ENCODE measurements around the gene LHFPL6.

LHFPL6 gene

GRCh38 chr13:39547108-39547507 lies 55.9 kb downstream of the LHFPL6 start:
- Histone ChIP-seq H3K9me3 (no peaks in the 10 kb centered on the region), H3K36me3 (no peaks in the 10 kb centered on the region), H3K27ac (no peak overlapping the region)

GRCh38 chr13:39542361-39542760 lies 60.6 kb downstream of the LHFPL6 start:
- TF ChIP-seq CTCF (IDR thresholded peaks at IDR 0.05) = no peak
- Histone ChIP-seq H3K27ac (no peak overlapping the region), H3K27me3 (no peaks in the 10 kb centered on the region), H3K4me1 (ENCODE audit: control insufficient read depth in 1 of 2, insufficient read depth in 1 of 2, low read depth in 1 of 2, low read length in 1 of 2) (no peaks in the 10 kb centered on the region), H3K9me3 (no peaks in the 10 kb centered on the region), H3K4me3 (ENCODE audit: low read depth in 1 of 2, low read length in 1 of 2) (no peak overlapping the region), H3K36me3 (no peaks in the 10 kb centered on the region)

More at GRCh38 chr13:39547108-39547507, 55.9 kb downstream of the LHFPL6 start:
- Histone ChIP-seq H3K4me3 (ENCODE audit: low read depth in 1 of 2, low read length in 1 of 2) (no peak overlapping the region), H3K27me3 (no peaks in the 10 kb centered on the region), H3K4me1 (ENCODE audit: control insufficient read depth in 1 of 2, insufficient read depth in 1 of 2, low read depth in 1 of 2, low read length in 1 of 2) (no peaks in the 10 kb centered on the region)
- TF ChIP-seq CTCF (IDR thresholded peaks at IDR 0.05) = no peak

GRCh38 chr13:39540929-39541605 lies 61.9 kb downstream of the LHFPL6 start:
- Histone ChIP-seq H3K9me3 (no peaks in the 10 kb centered on the region), H3K27ac (no peak overlapping the region)
- no peak for TF ChIP-seq CTCF (IDR thresholded peaks at IDR 0.05)

GRCh38 chr13:39538816-39539790 lies 63.9 kb downstream of the LHFPL6 start:
- no peak for TF ChIP-seq CTCF (IDR thresholded peaks at IDR 0.05)
- Histone ChIP-seq H3K27me3 (no peaks in the 10 kb centered on the region), H3K9me3 (no peaks in the 10 kb centered on the region), H3K27ac (no peak overlapping the region), H3K4me3 (ENCODE audit: low read depth in 1 of 2, low read length in 1 of 2) (no peak overlapping the region), H3K4me1 (ENCODE audit: control insufficient read depth in 1 of 2, insufficient read depth in 1 of 2, low read depth in 1 of 2, low read length in 1 of 2) (no peaks in the 10 kb centered on the region), H3K36me3 (no peaks in the 10 kb centered on the region)

More at GRCh38 chr13:39540929-39541605, 61.9 kb downstream of the LHFPL6 start:
- H3K4me3 ChIP-seq (ENCODE audit: low read depth in 1 of 2, low read length in 1 of 2) = no peak overlapping the region
- H3K36me3 ChIP-seq = no peaks in the 10 kb centered on the region
- no peaks in the 10 kb centered on the region for H3K4me1 ChIP-seq (ENCODE audit: control insufficient read depth in 1 of 2, insufficient read depth in 1 of 2, low read depth in 1 of 2, low read length in 1 of 2)
- no peaks in the 10 kb centered on the region for H3K27me3 ChIP-seq

- Histone ChIP-seq H3K4me1 (ENCODE audit: control insufficient read depth in 1 of 2, insufficient read depth in 1 of 2, low read depth in 1 of 2, low read length in 1 of 2) (no peaks in the 10 kb centered on the region), H3K27me3 (no peaks in the 10 kb centered on the region), H3K36me3 (no peaks in the 10 kb centered on the region), H3K27ac (no peak overlapping the region), H3K9me3 (no peaks in the 10 kb centered on the region), H3K4me3 (ENCODE audit: low read depth in 1 of 2, low read length in 1 of 2) (no peak overlapping the region)
- no peak for TF ChIP-seq CTCF (IDR thresholded peaks at IDR 0.05)
Measured at GRCh38 chr13:39536906-39537305, 66.1 kb downstream of the LHFPL6 start.
